DMS 273 (cell line): ENCODE results near the gene SPCS1.
A peak's percentile ranks its signal among the peaks of the same experiment; 100 is the strongest.
"Not testable (repeated sequence)": the region's sequence is repeated elsewhere in the genome, so short reads cannot be mapped to it uniquely, and the experiment has no call there.

ENCODE experiments used
- DNase-seq: peaks from one replicate; lab custom pipeline; 2025; ENCODE audit not compliant: unreplicated experiment; lab: John Stamatoyannopoulos, UW

Gene SPCS1

GRCh38 chr3:52705688-52706686 lies at the start of gene SPCS1, which contains the start of gene GLT8D1:
Gene SPCS1 (plus strand): TSS chr3:52706106. CDS start chr3:52706247, 141 bp downstream.
Gene GLT8D1 (minus strand): TSS chr3:52705791. CDS start chr3:52700460, 5,331 bp downstream.
- peak; percentile 91 for DNase-seq

- no peak for DNase-seq
Measured at GRCh38 chr3:52660046-52660445, 45.9 kb upstream of the SPCS1 start.

- no peak for DNase-seq
Measured at GRCh38 chr3:52663098-52663497, 42.8 kb upstream of the SPCS1 start.

GRCh38 chr3:52670621-52671521 lies 35.0 kb upstream of the SPCS1 start:
- DNase-seq = no peak

- DNase-seq = no peak
Measured at GRCh38 chr3:52671676-52672075, 34.2 kb upstream of the SPCS1 start.

- not testable (repeated sequence) for DNase-seq
Measured at GRCh38 chr3:52676201-52676600, 29.7 kb upstream of the SPCS1 start.

GRCh38 chr3:52678265-52679198 lies 27.4 kb upstream of the SPCS1 start:
- DNase-seq = no peak

- no peak for DNase-seq
Measured at GRCh38 chr3:52679199-52679538, 26.7 kb upstream of the SPCS1 start.

- no peak for DNase-seq
Measured at GRCh38 chr3:52679811-52680210, 26.1 kb upstream of the SPCS1 start.

GRCh38 chr3:52681596-52681995 lies 24.3 kb upstream of the SPCS1 start:
- no peak for DNase-seq

GRCh38 chr3:52682016-52682415 lies 23.9 kb upstream of the SPCS1 start:
- peak; percentile 50 for DNase-seq

GRCh38 chr3:52683611-52684010 lies 22.3 kb upstream of the SPCS1 start:
- DNase-seq = no peak

GRCh38 chr3:52684184-52684583 lies 21.7 kb upstream of the SPCS1 start:
- DNase-seq = no peak

GRCh38 chr3:52685285-52685708 lies 20.6 kb upstream of the SPCS1 start:
- peak; percentile 91 for DNase-seq

- peak; percentile 96 for DNase-seq
Measured at GRCh38 chr3:52685709-52686691, 19.9 kb upstream of the SPCS1 start, which contains the start of the genes GNL3 and PBRM1. Gene GNL3 (plus strand): TSS chr3:52686032. CDS start chr3:52686093, 61 bp downstream. Gene PBRM1 (minus strand): TSS chr3:52685913.

- no peak for DNase-seq
Measured at GRCh38 chr3:52688266-52688665, 17.6 kb upstream of the SPCS1 start.

GRCh38 chr3:52689151-52689550 lies 16.8 kb upstream of the SPCS1 start:
- DNase-seq = no peak

GRCh38 chr3:52690560-52690959 lies 15.3 kb upstream of the SPCS1 start:
- no peak for DNase-seq

- DNase-seq = no peak
Measured at GRCh38 chr3:52693071-52693470, 12.8 kb upstream of the SPCS1 start.
